NCI-H1105 (cell line): ENCODE data around the gene C17orf50.
A peak's percentile ranks its signal among the peaks of the same experiment; 100 is the strongest.

Source experiments
- DNase-seq: peaks from one replicate; lab custom pipeline; 2025; lab: John Stamatoyannopoulos, UW

C17orf50 gene

GRCh38 chr17:35752945-35753764 is 7.5 kb upstream of the C17orf50 start, which contains the start of gene GAS2L2:
Gene GAS2L2, minus strand, starts transcription at chr17:35753239. Its CDS starts 389 bp downstream, at chr17:35752850.
- DNase-seq: no peak

GRCh38 chr17:35757243-35757642 is 3.4 kb upstream of the C17orf50 start:
- no peak for DNase-seq

- no peak for DNase-seq
Measured at GRCh38 chr17:35761601-35762000, 914 bp downstream of the C17orf50 start.

- no peak for DNase-seq
Measured at GRCh38 chr17:35763767-35764122, 3.1 kb downstream of the C17orf50 start.

- peak; percentile 87 for DNase-seq
Measured at GRCh38 chr17:35764123-35764991, 3.7 kb downstream of the C17orf50 start.

GRCh38 chr17:35765086-35765710 is 4.5 kb downstream of the C17orf50 start:
- DNase-seq: no peak

- DNase-seq: no peak
Measured at GRCh38 chr17:35765756-35766488, 5.2 kb downstream of the C17orf50 start.

- DNase-seq: no peak
Measured at GRCh38 chr17:35766489-35766877, 5.8 kb downstream of the C17orf50 start.

- no peak for DNase-seq
Measured at GRCh38 chr17:35766903-35767510, 6.3 kb downstream of the C17orf50 start.

GRCh38 chr17:35768797-35769196 is 8.1 kb downstream of the C17orf50 start:
- no peak for DNase-seq

- DNase-seq: no peak
Measured at GRCh38 chr17:35769895-35770486, 9.3 kb downstream of the C17orf50 start.

- no peak for DNase-seq
Measured at GRCh38 chr17:35773129-35773528, 12.4 kb downstream of the C17orf50 start.

- DNase-seq: no peak
Measured at GRCh38 chr17:35773679-35774425, 13.2 kb downstream of the C17orf50 start.

- no peak for DNase-seq
Measured at GRCh38 chr17:35774499-35774898, 13.8 kb downstream of the C17orf50 start.

GRCh38 chr17:35775039-35775438 is 14.4 kb downstream of the C17orf50 start:
- DNase-seq: no peak

- no peak for DNase-seq
Measured at GRCh38 chr17:35775583-35775982, 14.9 kb downstream of the C17orf50 start.

GRCh38 chr17:35778641-35779196 is 18.0 kb downstream of the C17orf50 start:
- DNase-seq: no peak

GRCh38 chr17:35780950-35781349 is 20.3 kb downstream of the C17orf50 start:
- DNase-seq: no peak

- no peak for DNase-seq
Measured at GRCh38 chr17:35784895-35785294, 24.2 kb downstream of the C17orf50 start.

GRCh38 chr17:35786941-35787432 is 26.3 kb downstream of the C17orf50 start:
- DNase-seq: no peak
